CD14-positive monocyte (primary cell): Measurements from ENCODE around the gene TBPL2. TPM values are rescaled to one million over a fixed set of nuclear protein-coding genes. Genes with fewer than 3 reads are reported as not detected.

Source experiments
- DNase-seq, 3 donors: peaks; one replicate each; pipeline ENCODE4 v3.0.0-alpha.2; 2011 to 2022
- H2AFZ ChIP-seq: 2 replicates; pipeline ENCODE4 v1.6.0; 2012; ENCODE audit warnings: mild to moderate bottlenecking, low read depth, low read length, inconsistent platforms; ENCODE audit not compliant: insufficient read depth, poor library complexity, severe bottlenecking
- H3K27ac ChIP-seq, 2 donors: 1 replicate in 1 of 2; 2 replicates in 1 of 2; pipeline ENCODE4 v1.5.1; 2012 to 2013; ENCODE audit warnings: low read length in 2 of 2, control low read depth in 1 of 2, inconsistent platforms in 1 of 2, low read depth in 1 of 2, mild to moderate bottlenecking in 1 of 2
- H3K27me3 ChIP-seq, 2 donors: one replicate each; pipeline versions ENCODE4 v1.6.0 to v1.6.1; 2011 to 2013; ENCODE audit warnings: low read length in 2 of 2; ENCODE audit not compliant: control insufficient read depth in 2 of 2, insufficient read depth in 2 of 2
- H3K36me3 ChIP-seq, 2 donors: replicated peaks in 1 of 2; 1 replicate in 1 of 2; 2 replicates in 1 of 2; pipeline versions ENCODE4 v1.5.1 to v1.6.1; 2012 to 2013; ENCODE audit warnings: low read length in 2 of 2, control low read depth in 1 of 2, inconsistent platforms in 1 of 2, mild to moderate bottlenecking in 1 of 2; ENCODE audit not compliant: insufficient read depth in 2 of 2, control insufficient read depth in 1 of 2
- H3K4me1 ChIP-seq, 2 donors: 1 replicate in 1 of 2; 2 replicates in 1 of 2; pipeline versions ENCODE4 v1.5.1 to v1.6.1; 2012 to 2013; ENCODE audit warnings: low read length in 2 of 2, control low read depth in 1 of 2, inconsistent platforms in 1 of 2, mild to moderate bottlenecking in 1 of 2, moderate library complexity in 1 of 2; ENCODE audit not compliant: insufficient read depth in 2 of 2, control insufficient read depth in 1 of 2
- H3K4me2 ChIP-seq: replicated peaks from 2 replicates; pipeline ENCODE3; 2012; ENCODE audit warnings: low read length, moderate library complexity, mild to moderate bottlenecking; ENCODE audit not compliant: poor library complexity, severe bottlenecking; ENCODE audit errors: extremely low read depth
- H3K4me3 ChIP-seq, 3 experiments: fragments of 200-600 bp in 1 of 3; sonication (generic) in 1 of 3; replicated peaks in 1 of 3; 1 replicate in 2 of 3; 2 replicates in 1 of 3; pipeline ENCODE4 v1.5.1; 2011 to 2013; ENCODE audit warnings: low read length in 3 of 3, mild to moderate bottlenecking in 3 of 3, control low read depth in 2 of 3, low read depth in 2 of 3, inconsistent platforms in 1 of 3, moderate library complexity in 1 of 3
- H3K79me2 ChIP-seq: 2 replicates; pipeline ENCODE4 v1.6.0; 2012; ENCODE audit warnings: mild to moderate bottlenecking, control low read depth, inconsistent platforms, low read length, moderate library complexity; ENCODE audit not compliant: insufficient read depth
- H3K9ac ChIP-seq: 2 replicates; pipeline ENCODE4 v1.6.0; 2017; ENCODE audit warnings: low read length, mild to moderate bottlenecking; ENCODE audit not compliant: insufficient read depth, poor library complexity, severe bottlenecking
- H3K9me3 ChIP-seq, 2 donors: replicated peaks in 1 of 2; 1 replicate in 1 of 2; 2 replicates in 1 of 2; pipeline versions ENCODE4 v1.5.1 to v1.6.1; 2012 to 2013; ENCODE audit warnings: low read length in 2 of 2, control low read depth in 1 of 2; ENCODE audit not compliant: control insufficient read depth in 1 of 2, insufficient read depth in 1 of 2
- H4K20me1 ChIP-seq: 2 replicates; pipeline ENCODE4 v1.6.0; 2012; ENCODE audit warnings: mild to moderate bottlenecking, low read length, control low read depth, moderate library complexity; ENCODE audit not compliant: insufficient read depth
- H3K27ac Mint-ChIP-seq, 7 donors: one replicate each; pipeline ENCODE4 v1.8.0; 2020; ENCODE audit warnings: mild to moderate bottlenecking in 7 of 7, mixed read lengths in 7 of 7, moderate library complexity in 6 of 7, inconsistent platforms in 2 of 7
- H3K27me3 Mint-ChIP-seq, 3 donors: one replicate each; pipeline ENCODE4 v1.8.0; 2021 to 2022; ENCODE audit warnings: low read depth in 3 of 3, mild to moderate bottlenecking in 3 of 3, mixed read lengths in 3 of 3, moderate library complexity in 3 of 3, inconsistent platforms in 1 of 3
- H3K36me3 Mint-ChIP-seq, 2 donors: one replicate each; pipeline ENCODE4 v1.8.0; 2020; ENCODE audit warnings: mixed read lengths in 2 of 2, inconsistent platforms in 1 of 2, mild to moderate bottlenecking in 1 of 2
- H3K4me1 Mint-ChIP-seq: one replicate; pipeline ENCODE4 v1.8.0; 2020; ENCODE audit warnings: mild to moderate bottlenecking, mixed read lengths
- H3K4me3 Mint-ChIP-seq, 2 donors: one replicate each; pipeline ENCODE4 v1.8.0; 2020; ENCODE audit warnings: mild to moderate bottlenecking in 2 of 2, mixed read lengths in 2 of 2, moderate library complexity in 1 of 2
- H3K9me3 Mint-ChIP-seq, 7 donors: one replicate each; pipeline ENCODE4 v1.8.0; 2020 to 2022; ENCODE audit warnings: mixed read lengths in 7 of 7, mild to moderate bottlenecking in 6 of 7, moderate library complexity in 6 of 7, inconsistent platforms in 2 of 7
- WGBS: methylation state at CpG from one replicate; pipeline ENCODE4 v1.1.5; 2013; ENCODE audit warnings: missing lambda C conversion rate; ENCODE audit not compliant: insufficient coverage; 5-methylcytosine and 5-hydroxymethylcytosine counted together
- intact Hi-C, 2 donors: fragments of 100-400 bp; cut with micrococcal nuclease; formaldehyde crosslinking; loops; one replicate each; pipeline versions ENCODE4 v1.15.0 to v1.15.1; 2023
- polyA plus RNA-seq, 3 donors: library from polyadenylated mRNA; depleted of rRNA in 1 of 3; unstranded in 2 of 3; stranded (reverse) in 1 of 3; fragments of 300-500 nt in 2 of 3; fragments of >200 nt in 1 of 3; fragmentation: Illumina TruSeq in 2 of 3; gene quantifications; 1 replicate in 2 of 3; 2 replicates in 1 of 3; pipeline ENCODE4 v1.2.3, GENCODE V29; 2012 to 2021
- TF ChIP-seq, protein P1 (sequence below): fragments of 200-600 bp; IDR thresholded peaks from one replicate; pipeline ENCODE4 v1.8.0; 2022; ENCODE audit warnings: antibody characterized with exemption, mild to moderate bottlenecking

The TBPL2 gene
- polyA plus RNA-seq, 3 donors = not detected

DNA sequence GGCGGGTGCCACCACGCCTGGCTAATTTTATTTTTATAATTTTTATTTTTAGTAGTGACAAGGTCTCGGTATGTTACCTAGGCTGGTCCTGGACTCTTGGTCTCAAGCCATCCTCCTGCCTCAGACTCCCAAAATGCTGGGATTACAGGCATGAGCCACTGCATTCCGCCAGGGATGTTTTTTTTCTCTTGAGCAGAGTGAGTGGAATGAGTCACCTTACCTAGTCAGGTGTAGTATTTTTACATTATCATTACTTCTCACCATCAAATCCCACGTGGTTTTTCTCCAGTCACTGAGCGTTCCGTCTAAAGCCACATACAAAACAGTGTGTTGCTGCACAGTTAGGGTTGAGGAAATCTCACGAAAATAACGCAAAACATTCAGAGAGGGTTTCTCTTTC, 870 bp upstream of the TBPL2 start:
- H3K4me1 ChIP-seq = no peaks in the 10 kb centered on the region
- H3K4me2 ChIP-seq = no peak overlapping the region
- H3K27ac ChIP-seq = no peak overlapping the region
- TF ChIP-seq, protein P1, sequence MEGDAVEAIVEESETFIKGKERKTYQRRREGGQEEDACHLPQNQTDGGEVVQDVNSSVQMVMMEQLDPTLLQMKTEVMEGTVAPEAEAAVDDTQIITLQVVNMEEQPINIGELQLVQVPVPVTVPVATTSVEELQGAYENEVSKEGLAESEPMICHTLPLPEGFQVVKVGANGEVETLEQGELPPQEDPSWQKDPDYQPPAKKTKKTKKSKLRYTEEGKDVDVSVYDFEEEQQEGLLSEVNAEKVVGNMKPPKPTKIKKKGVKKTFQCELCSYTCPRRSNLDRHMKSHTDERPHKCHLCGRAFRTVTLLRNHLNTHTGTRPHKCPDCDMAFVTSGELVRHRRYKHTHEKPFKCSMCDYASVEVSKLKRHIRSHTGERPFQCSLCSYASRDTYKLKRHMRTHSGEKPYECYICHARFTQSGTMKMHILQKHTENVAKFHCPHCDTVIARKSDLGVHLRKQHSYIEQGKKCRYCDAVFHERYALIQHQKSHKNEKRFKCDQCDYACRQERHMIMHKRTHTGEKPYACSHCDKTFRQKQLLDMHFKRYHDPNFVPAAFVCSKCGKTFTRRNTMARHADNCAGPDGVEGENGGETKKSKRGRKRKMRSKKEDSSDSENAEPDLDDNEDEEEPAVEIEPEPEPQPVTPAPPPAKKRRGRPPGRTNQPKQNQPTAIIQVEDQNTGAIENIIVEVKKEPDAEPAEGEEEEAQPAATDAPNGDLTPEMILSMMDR = no peak
- H3K4me3 ChIP-seq = no peak overlapping the region
- peaks cover 11 to 25% (median 16%) of the 10 kb centered on the region in 3 donors for H3K27me3 Mint-ChIP-seq
- H3K27me3 ChIP-seq = peaks cover 3 to 10% of the 10 kb centered on the region in 2 donors
- no peaks in the 10 kb centered on the region for H3K36me3 Mint-ChIP-seq
- no peaks in the 10 kb centered on the region for H3K9me3 ChIP-seq
- no peak overlapping the region for H3K9ac ChIP-seq
- no peaks in the 10 kb centered on the region for H4K20me1 ChIP-seq
- no peaks in the 10 kb centered on the region for H3K79me2 ChIP-seq
- DNase-seq = no peak
- WGBS = no CpG with 5 or more reads among the region's 9 CpGs
- H3K4me3 Mint-ChIP-seq = no peak overlapping the region
- no peaks in the 10 kb centered on the region for H3K9me3 Mint-ChIP-seq
- intact Hi-C loops = loop anchor here in 1 of 2 donors (10.0 kb wide), 1 partner anchor 134 kb away; no protein-coding TSS in a partner anchor
- H3K27ac Mint-ChIP-seq = no peak overlapping the region
- H2AFZ ChIP-seq = no peak overlapping the region
- no peaks in the 10 kb centered on the region for H3K4me1 Mint-ChIP-seq
- H3K36me3 ChIP-seq = no peaks in the 10 kb centered on the region

DNA sequence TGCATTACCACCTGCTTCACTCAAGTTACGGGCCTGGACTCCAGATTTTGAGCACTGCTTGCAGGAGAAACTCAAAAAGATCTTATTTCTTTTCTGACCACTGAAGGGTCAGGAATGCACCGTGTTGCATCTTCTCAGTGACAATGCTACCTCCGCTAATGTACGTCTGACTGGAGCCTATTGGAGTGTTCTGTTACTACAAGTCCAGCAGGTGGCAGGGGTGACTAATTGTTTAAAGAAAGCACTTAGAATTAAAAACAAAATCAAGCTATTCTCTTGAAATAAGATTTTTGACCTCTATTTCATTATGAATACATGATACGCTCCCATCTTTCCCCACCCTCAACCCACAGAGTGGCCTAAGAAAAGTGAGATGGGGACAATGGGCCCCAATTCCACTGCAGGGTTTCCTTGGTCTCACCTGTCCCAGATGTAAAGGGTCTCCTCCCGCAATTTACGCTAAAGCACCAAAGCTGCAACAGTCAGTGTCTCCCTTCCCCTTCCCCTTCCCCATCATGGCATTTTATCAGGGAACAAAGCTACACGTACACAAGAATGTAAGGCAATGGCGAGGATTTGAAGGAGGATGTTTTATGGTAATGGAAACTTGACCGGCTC, 2.2 kb downstream of the TBPL2 start:
- no peaks in the 10 kb centered on the region for H3K9me3 Mint-ChIP-seq
- H3K27ac ChIP-seq = no peak overlapping the region
- H3K4me1 Mint-ChIP-seq = peaks cover 4% of the 10 kb centered on the region
- TF ChIP-seq, protein P1 = peak; percentile 21
- intact Hi-C loops = no loop called here
- no peak overlapping the region for H3K4me3 ChIP-seq
- no peak for DNase-seq
- no peaks in the 10 kb centered on the region for H3K36me3 Mint-ChIP-seq
- no peaks in the 10 kb centered on the region for H4K20me1 ChIP-seq
- H3K36me3 ChIP-seq = no peaks in the 10 kb centered on the region
- H3K9me3 ChIP-seq = no peaks in the 10 kb centered on the region
- H3K4me3 Mint-ChIP-seq = no peak overlapping the region
- no peak overlapping the region for H3K9ac ChIP-seq
- no peak overlapping the region for H3K4me2 ChIP-seq
- H3K27me3 ChIP-seq = peaks cover 6 to 21% of the 10 kb centered on the region in 2 donors
- H3K27ac Mint-ChIP-seq = no peak overlapping the region
- no peak overlapping the region for H2AFZ ChIP-seq
- H3K79me2 ChIP-seq = no peaks in the 10 kb centered on the region
- no peaks in the 10 kb centered on the region for H3K4me1 ChIP-seq
- H3K27me3 Mint-ChIP-seq = peaks cover 18 to 41% (median 18%) of the 10 kb centered on the region in 3 donors
- WGBS = 57% methylated on average over 1 of the region's 10 CpGs
